Naive B cell (primary cell): Measurements from ENCODE around the gene PMF1. TPM values are rescaled to one million over a fixed set of nuclear protein-coding genes. Genes with fewer than 3 reads are reported as not detected.

Experiments used
- ATAC-seq, 2 donors: fragments of 150-1000 bp; cut with Tn5 transposase; 2 replicates each; pipeline ENCODE4 v1.10.0; 2021; ENCODE audit warnings: low read depth in 2 of 2, mild to moderate bottlenecking in 2 of 2, moderate library complexity in 2 of 2
- DNase-seq: peaks from one replicate; pipeline ENCODE4 v3.0.0; 2022
- H3K27ac Mint-ChIP-seq, 6 donors: one replicate each; pipeline ENCODE4 v1.8.0; 2020 to 2022; ENCODE audit warnings: mild to moderate bottlenecking in 6 of 6, mixed read lengths in 6 of 6, moderate library complexity in 5 of 6, inconsistent platforms in 2 of 6
- H3K27me3 Mint-ChIP-seq, 3 donors: one replicate each; pipeline ENCODE4 v1.8.0; 2021 to 2022; ENCODE audit warnings: mixed read lengths in 3 of 3, mild to moderate bottlenecking in 1 of 3
- H3K36me3 Mint-ChIP-seq, 2 donors: one replicate each; pipeline ENCODE4 v1.8.0; 2020 to 2022; ENCODE audit warnings: mixed read lengths in 2 of 2, inconsistent platforms in 1 of 2, mild to moderate bottlenecking in 1 of 2
- H3K4me1 Mint-ChIP-seq, 3 donors: one replicate each; pipeline ENCODE4 v1.8.0; 2020 to 2022; ENCODE audit warnings: mixed read lengths in 3 of 3, inconsistent platforms in 1 of 3, mild to moderate bottlenecking in 1 of 3, moderate library complexity in 1 of 3
- H3K4me3 Mint-ChIP-seq, 8 donors: one replicate each; pipeline ENCODE4 v1.8.0; 2020 to 2022; ENCODE audit warnings: mild to moderate bottlenecking in 8 of 8, mixed read lengths in 8 of 8, moderate library complexity in 8 of 8, inconsistent platforms in 2 of 8
- H3K9me3 Mint-ChIP-seq, 7 donors: one replicate each; pipeline ENCODE4 v1.8.0; 2020 to 2022; ENCODE audit warnings: mixed read lengths in 7 of 7, mild to moderate bottlenecking in 5 of 7, inconsistent platforms in 2 of 7, moderate library complexity in 1 of 7
- polyA plus RNA-seq, 6 donors: library from polyadenylated mRNA; unstranded; fragments of 300-500 nt; fragmentation: Illumina TruSeq; gene quantifications; one replicate each; pipeline ENCODE4 v1.2.3, GENCODE V29; 2021; ENCODE audit warnings: low read depth in 6 of 6

The PMF1 gene
- polyA plus RNA-seq, 6 donors from 2014 or later = 107 to 157 (median 115) TPM

DNA sequence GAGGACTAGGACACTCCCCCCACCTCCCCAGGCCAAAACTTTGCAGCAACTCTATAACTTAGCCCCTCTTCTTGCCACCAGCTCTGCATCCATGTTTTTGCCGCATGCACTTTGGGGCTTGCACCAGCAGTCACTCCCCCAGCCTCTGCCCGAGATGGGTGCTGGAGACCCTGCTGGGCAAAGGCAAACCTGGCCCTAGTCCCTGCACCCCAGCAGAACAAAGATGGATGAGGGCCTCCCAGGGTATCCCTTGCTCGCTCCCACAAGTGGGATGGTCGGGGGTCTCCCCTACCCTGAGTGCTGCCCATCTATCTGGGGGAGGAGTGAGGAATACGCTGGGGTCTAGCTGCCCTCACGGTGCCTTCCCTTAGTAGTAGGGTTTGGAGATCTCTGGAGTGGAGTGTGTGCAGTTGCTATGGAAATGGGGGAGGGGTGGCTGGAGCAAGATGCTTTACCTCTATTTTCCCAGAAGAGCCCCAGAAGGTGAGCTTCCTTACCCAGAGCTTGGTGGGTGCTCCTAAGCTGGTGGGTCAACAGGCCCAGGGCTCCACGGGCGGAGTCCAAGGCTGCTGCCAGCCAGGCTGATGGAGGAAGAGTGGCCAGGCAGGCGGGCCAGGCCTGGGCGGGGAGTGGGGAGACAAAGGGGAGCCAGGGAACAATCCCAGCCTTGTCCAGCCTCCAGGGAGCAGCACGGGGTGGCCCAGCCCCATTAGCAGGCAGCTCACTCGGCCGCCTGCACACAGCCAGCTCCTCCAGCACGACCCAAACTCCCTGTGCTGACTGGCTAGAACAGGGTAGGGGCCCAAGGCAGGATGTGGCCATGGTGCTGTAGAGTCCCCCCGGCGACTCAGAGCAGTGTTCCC is 34.9 kb downstream of the PMF1 start, which contains the start of gene PAQR6:
Gene PAQR6 (minus strand): TSS at position 597 of the 863 bp plus-strand sequence. CDS start 1,325 bp downstream, outside the sequence.
- Mint-ChIP-seq H3K9me3 (no peaks in the 10 kb centered on the region), H3K36me3 (peaks cover 0 to 10% of the 10 kb centered on the region in 2 donors), H3K4me3 (peak within 1 kb of the TSS in 3 of 8 donors; percentile 24 to 64 (median 33))

GRCh38 chr1:156248323-156248683 is 35.5 kb downstream of the PMF1 start:
- peaks cover 0 to 23% (median 10%) of the 10 kb centered on the region in 3 donors for H3K27me3 Mint-ChIP-seq
- H3K4me3 Mint-ChIP-seq = no peak overlapping the region
- H3K36me3 Mint-ChIP-seq = peaks cover 0 to 16% of the 10 kb centered on the region in 2 donors
- DNase-seq (no peak), ATAC-seq (peak in 1 of 2 donors; percentile 26)
- H3K27ac Mint-ChIP-seq = no peak overlapping the region
- peaks cover 13 to 20% (median 16%) of the 10 kb centered on the region in 3 donors for H3K4me1 Mint-ChIP-seq
- H3K9me3 Mint-ChIP-seq = no peaks in the 10 kb centered on the region

More for the DNA sequence above, 34.9 kb downstream of the PMF1 start, which contains the start of gene PAQR6:
- H3K27ac Mint-ChIP-seq = peak within 1 kb of the TSS in 2 of 6 donors; percentile 36 to 78
- peaks cover 13 to 20% (median 16%) of the 10 kb centered on the region in 3 donors for H3K4me1 Mint-ChIP-seq
- peaks cover 0 to 23% (median 10%) of the 10 kb centered on the region in 3 donors for H3K27me3 Mint-ChIP-seq
- ATAC-seq (no peak), DNase-seq (no peak)

- no peak for DNase-seq
- Mint-ChIP-seq H3K4me3 (peak overlapping the region in 1 of 8 donors; percentile 61), H3K4me1 (peaks cover 10 to 18% (median 12%) of the 10 kb centered on the region in 3 donors), H3K27me3 (peaks cover 0 to 11% (median 8%) of the 10 kb centered on the region in 3 donors), H3K27ac (peak overlapping the region in 2 of 6 donors; percentile 39 to 41), H3K9me3 (no peaks in the 10 kb centered on the region), H3K36me3 (peaks cover 5 to 27% of the 10 kb centered on the region in 2 donors)
- ATAC-seq = no peak
These were observed 36.8 kb downstream of the PMF1 start for GRCh38 chr1:156249593-156249992.

DNA sequence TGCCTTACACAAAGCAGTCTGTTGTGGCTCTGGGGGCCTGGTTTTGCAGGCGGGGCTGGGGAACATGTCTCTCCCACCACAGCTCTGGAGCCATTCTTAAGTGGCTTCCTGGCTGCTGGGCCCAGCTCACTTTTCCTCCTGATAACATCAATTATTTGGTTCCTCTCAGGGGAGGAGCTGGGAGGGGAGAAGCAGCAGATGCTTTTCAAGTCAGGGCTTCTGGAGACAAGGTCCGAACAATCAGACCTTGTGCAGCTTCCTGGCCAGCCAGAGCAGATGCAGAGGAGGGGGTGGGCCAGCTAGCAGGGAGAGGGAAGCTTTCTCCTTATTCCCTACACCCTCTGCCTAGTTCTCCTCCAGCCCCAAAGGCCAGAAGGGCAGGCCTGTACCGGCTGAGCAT is 38.7 kb downstream of the PMF1 start:
- ATAC-seq (no peak), DNase-seq (no peak)
- Mint-ChIP-seq H3K4me1 (no peaks in the 10 kb centered on the region), H3K27me3 (no peaks in the 10 kb centered on the region), H3K27ac (no peak overlapping the region), H3K9me3 (no peaks in the 10 kb centered on the region), H3K4me3 (no peak overlapping the region), H3K36me3 (peaks cover 5 to 27% of the 10 kb centered on the region in 2 donors)

DNA sequence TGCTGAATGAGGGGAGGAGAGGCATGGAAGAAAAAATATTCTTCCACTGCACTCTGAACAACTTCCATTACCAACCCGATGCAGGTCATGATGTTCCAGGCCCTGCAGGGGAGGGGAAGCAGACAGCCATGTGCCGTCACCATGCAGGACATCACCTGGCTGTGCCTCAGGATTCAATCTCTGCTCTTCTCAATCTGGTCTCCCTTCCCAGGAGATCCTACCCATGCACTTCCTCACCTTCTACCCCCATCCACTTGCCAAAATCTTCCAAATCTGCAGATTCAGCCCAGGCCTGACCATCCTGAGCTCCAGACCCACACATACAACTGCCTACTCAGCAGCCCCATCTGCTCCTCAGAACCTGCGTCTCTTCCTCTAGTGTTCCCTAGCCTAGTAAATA is 40.8 kb downstream of the PMF1 start:
- DNase-seq = no peak
- no peak overlapping the region for H3K4me3 Mint-ChIP-seq
- peaks cover 5 to 34% of the 10 kb centered on the region in 2 donors for H3K36me3 Mint-ChIP-seq
- H3K27me3 Mint-ChIP-seq = no peaks in the 10 kb centered on the region
- ATAC-seq = no peak
- H3K9me3 Mint-ChIP-seq = no peaks in the 10 kb centered on the region
- H3K27ac Mint-ChIP-seq = no peak overlapping the region
- no peaks in the 10 kb centered on the region for H3K4me1 Mint-ChIP-seq

- Mint-ChIP-seq H3K27me3 (no peaks in the 10 kb centered on the region), H3K9me3 (no peaks in the 10 kb centered on the region), H3K4me1 (peaks cover 0 to 2% (median 0%) of the 10 kb centered on the region in 3 donors), H3K4me3 (no peak overlapping the region), H3K36me3 (peaks cover 20 to 45% of the 10 kb centered on the region in 2 donors), H3K27ac (peak overlapping the region in 2 of 6 donors; percentile 34 to 64)
- no peak for DNase-seq
- ATAC-seq = no peak
These were observed 44.9 kb downstream of the PMF1 start for GRCh38 chr1:156257711-156258110.

DNA sequence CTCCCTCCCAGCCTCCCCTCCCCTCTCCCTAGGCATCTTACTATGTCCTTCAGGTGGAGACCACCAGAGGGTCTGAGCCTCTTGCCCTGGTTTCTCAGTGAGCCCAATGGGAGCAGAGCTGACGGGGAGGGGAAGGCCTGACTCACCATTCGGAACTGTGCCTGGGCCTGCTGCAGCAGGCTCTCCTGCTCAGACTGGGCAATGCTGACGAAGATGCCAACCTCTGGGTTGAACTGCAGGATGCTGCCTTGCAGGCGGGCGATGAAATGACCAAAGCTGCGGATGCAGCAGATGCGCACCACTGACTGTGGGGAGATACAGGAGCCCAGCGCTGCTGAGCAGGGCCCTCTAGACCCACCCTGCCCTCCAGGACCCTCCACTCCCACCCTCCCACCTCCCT is 46.1 kb downstream of the PMF1 start:
- no peak overlapping the region for H3K27ac Mint-ChIP-seq
- H3K36me3 Mint-ChIP-seq = peaks cover 19 to 45% of the 10 kb centered on the region in 2 donors

DNA sequence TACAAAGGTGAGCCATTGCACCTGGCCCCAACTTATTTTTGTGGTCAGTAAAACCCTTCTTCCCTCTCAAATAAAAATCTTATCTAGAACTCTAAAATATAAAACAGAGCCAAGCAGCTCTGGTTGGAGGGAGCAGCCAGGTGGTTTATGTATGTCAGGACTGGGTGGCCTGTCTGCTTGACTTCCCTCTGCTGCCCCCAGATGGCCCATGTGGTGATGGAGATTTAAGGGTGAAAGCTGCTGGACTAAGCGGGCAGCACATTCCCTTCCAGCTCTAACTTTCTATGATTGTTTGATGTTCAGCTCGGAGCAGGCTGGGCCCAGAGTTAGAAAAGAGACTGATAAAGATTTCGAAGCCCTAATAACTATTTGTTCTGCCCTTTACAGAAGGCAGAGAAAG is 47.0 kb downstream of the PMF1 start:
- H3K9me3 Mint-ChIP-seq = no peaks in the 10 kb centered on the region
- peaks cover 0 to 2% (median 0%) of the 10 kb centered on the region in 3 donors for H3K4me1 Mint-ChIP-seq
- no peaks in the 10 kb centered on the region for H3K27me3 Mint-ChIP-seq
- peaks cover 20 to 47% of the 10 kb centered on the region in 2 donors for H3K36me3 Mint-ChIP-seq
- ATAC-seq (no peak), DNase-seq (no peak)
- H3K4me3 Mint-ChIP-seq = no peak overlapping the region
- H3K27ac Mint-ChIP-seq = no peak overlapping the region

More for the DNA sequence above, 46.1 kb downstream of the PMF1 start:
- ATAC-seq (no peak), DNase-seq (no peak)
- Mint-ChIP-seq H3K4me3 (no peak overlapping the region), H3K4me1 (peaks cover 0 to 2% (median 0%) of the 10 kb centered on the region in 3 donors), H3K9me3 (no peaks in the 10 kb centered on the region), H3K27me3 (no peaks in the 10 kb centered on the region)

DNA sequence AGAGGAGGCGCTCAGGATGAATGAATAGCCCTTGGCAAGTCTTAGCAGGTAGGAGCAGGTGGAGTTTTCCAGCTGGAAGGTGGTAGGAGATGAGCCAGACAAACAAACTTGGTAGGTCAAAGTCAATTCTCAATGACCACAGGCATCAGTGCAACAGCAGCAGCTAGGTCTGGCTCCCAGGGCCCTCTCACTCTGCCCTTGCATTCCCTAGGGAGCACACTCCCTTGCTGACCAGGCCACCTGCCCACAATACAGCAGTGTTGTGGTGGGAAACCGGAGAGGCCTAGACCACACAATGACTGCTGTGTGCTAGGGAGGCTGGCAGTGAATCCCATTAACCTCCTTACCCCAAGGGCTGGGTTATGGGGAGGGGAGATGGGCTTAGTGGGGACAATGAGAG is 48.1 kb downstream of the PMF1 start:
- ATAC-seq = no peak
- DNase-seq = no peak
- H3K4me1 Mint-ChIP-seq = peaks cover 0 to 2% (median 0%) of the 10 kb centered on the region in 3 donors
- H3K9me3 Mint-ChIP-seq = no peaks in the 10 kb centered on the region
- no peak overlapping the region for H3K27ac Mint-ChIP-seq
- H3K4me3 Mint-ChIP-seq = no peak overlapping the region
- H3K36me3 Mint-ChIP-seq = peaks cover 25 to 56% of the 10 kb centered on the region in 2 donors
- no peaks in the 10 kb centered on the region for H3K27me3 Mint-ChIP-seq

- peak overlapping the region in 1 of 6 donors; percentile 61 for H3K27ac Mint-ChIP-seq
- ATAC-seq (no peak), DNase-seq (no peak)
- no peak overlapping the region for H3K4me3 Mint-ChIP-seq
- peaks cover 0 to 8% (median 2%) of the 10 kb centered on the region in 3 donors for H3K4me1 Mint-ChIP-seq
- H3K27me3 Mint-ChIP-seq = no peaks in the 10 kb centered on the region
- H3K36me3 Mint-ChIP-seq = peaks cover 42 to 74% of the 10 kb centered on the region in 2 donors
- H3K9me3 Mint-ChIP-seq = no peaks in the 10 kb centered on the region
These were observed 49.9 kb downstream of the PMF1 start for GRCh38 chr1:156262461-156263287.

DNA sequence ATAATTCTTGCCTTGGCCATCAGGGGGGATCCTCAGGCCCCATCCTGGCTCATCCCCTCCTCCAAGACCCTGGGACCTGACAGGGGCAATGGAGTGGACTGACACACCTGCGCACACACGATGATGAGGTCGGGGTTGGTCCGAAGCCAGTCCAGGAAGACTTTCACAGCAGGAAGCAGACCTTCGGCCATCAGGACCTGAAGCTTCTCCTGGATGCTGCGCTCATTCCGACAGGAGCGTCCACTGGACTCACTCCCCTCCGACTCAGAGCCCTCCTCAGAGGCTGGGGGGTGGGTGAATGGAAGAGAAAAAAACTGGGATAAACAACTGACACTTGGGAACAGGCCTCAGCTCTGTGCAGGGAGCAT is 50.5 kb downstream of the PMF1 start:
- H3K27ac Mint-ChIP-seq = no peak overlapping the region
- peaks cover 0 to 8% (median 2%) of the 10 kb centered on the region in 3 donors for H3K4me1 Mint-ChIP-seq
- H3K27me3 Mint-ChIP-seq = no peaks in the 10 kb centered on the region
- ATAC-seq = no peak
- H3K9me3 Mint-ChIP-seq = no peaks in the 10 kb centered on the region
- peaks cover 43 to 69% of the 10 kb centered on the region in 2 donors for H3K36me3 Mint-ChIP-seq
- no peak overlapping the region for H3K4me3 Mint-ChIP-seq
- DNase-seq = no peak

DNA sequence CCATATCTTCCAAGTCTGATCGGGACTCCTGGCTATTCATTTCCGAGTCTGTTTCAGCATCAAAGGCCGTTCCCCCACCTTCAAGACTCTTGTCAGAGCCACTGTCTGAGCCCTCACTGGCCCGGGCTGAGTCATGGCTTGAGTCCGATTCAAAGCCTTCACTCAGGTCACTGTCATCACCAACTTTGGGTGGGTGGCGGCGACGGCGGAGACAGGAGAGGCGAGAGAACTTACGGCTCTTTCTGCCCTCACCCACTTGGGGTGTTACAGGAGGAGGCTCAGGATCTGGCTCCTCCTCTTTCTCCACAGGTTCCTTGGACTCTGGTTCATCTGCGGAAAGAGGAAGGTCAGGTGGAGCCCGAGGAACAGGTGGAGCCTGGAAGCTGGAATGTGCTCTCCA is 53.2 kb downstream of the PMF1 start:
- Mint-ChIP-seq H3K36me3 (peaks cover 29 to 53% of the 10 kb centered on the region in 2 donors), H3K4me1 (peaks cover 0 to 8% (median 0%) of the 10 kb centered on the region in 3 donors), H3K27me3 (no peaks in the 10 kb centered on the region), H3K4me3 (no peak overlapping the region), H3K9me3 (no peaks in the 10 kb centered on the region), H3K27ac (no peak overlapping the region)
- no peak for DNase-seq
- ATAC-seq = no peak

DNA sequence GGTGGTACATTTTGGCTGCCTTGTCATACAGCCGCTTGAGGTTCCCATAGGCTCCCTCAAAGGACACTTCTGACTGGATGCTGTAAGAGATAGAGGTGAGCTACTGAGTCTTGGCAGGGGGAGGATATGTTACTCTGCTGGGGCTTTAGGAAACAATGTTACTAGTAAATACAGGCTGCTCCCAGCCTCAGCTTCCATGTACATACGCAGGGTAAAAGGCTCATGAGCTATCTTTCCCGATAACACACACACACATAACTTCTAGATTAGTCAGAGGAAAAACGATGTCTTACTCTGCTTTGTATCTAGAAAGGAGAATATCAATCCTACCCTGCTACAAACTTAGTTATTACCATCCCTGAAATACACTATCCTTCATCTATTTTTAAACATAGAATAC is 55.5 kb downstream of the PMF1 start:
- H3K27ac Mint-ChIP-seq = no peak overlapping the region
- H3K4me1 Mint-ChIP-seq = peaks cover 0 to 8% (median 0%) of the 10 kb centered on the region in 3 donors
- ATAC-seq (no peak), DNase-seq (no peak)
- no peaks in the 10 kb centered on the region for H3K9me3 Mint-ChIP-seq
- no peak overlapping the region for H3K4me3 Mint-ChIP-seq
- peaks cover 37 to 49% of the 10 kb centered on the region in 2 donors for H3K36me3 Mint-ChIP-seq
- H3K27me3 Mint-ChIP-seq = no peaks in the 10 kb centered on the region
